GM19193 (cell line): ENCODE data around the gene ATP2C2.

Experiments
- POLR2A ChIP-seq: IDR thresholded peaks from 4 replicates; pipeline ENCODE4 v1.6.1; 2011; ENCODE audit not compliant: insufficient read depth, insufficient read length; ENCODE audit errors: extremely low read depth

The ATP2C2 gene

GRCh38 chr16:84351630-84352029 lies 16.7 kb upstream of the ATP2C2 start:
- no peak for TF ChIP-seq POLR2A

DNA sequence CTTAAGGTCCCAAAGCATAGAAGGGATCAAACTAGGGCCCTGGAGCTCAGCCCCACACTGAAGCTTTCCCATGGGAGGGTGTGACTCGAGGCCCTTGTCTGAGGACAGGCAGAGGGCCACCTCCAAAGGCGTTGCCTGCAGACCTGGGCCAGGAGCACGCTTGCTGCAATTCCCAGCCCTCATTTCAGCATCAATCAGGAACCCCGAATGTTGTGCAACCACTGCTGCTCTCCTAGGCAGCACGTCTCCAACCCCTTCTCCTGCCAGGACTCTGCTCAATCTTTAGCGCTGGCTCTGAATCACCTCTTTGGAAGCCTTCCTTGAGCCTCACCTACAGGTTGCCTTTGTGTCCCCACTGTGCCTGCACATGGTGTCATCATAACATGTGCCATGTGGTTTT lies 14.0 kb upstream of the ATP2C2 start:
- no peak for TF ChIP-seq POLR2A

DNA sequence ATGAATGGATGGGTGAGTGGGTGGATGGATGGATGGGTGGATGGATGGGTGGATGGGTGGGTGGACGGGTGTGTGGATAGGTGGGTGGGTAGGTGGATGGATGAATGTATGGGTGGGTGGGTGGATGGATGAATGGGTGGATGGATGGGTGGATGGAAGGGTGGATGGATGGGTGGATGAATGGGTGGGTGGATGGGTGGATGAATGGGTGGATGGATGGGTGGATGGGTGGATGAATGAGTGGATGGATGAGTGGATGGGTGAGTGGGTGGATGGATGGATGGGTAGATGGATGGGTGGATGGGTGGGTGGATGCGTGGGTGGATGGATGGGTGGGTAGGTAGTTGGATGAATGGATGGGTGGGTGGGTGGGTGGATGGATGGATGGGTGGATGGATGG lies 13.2 kb upstream of the ATP2C2 start:
- TF ChIP-seq POLR2A: no peak

DNA sequence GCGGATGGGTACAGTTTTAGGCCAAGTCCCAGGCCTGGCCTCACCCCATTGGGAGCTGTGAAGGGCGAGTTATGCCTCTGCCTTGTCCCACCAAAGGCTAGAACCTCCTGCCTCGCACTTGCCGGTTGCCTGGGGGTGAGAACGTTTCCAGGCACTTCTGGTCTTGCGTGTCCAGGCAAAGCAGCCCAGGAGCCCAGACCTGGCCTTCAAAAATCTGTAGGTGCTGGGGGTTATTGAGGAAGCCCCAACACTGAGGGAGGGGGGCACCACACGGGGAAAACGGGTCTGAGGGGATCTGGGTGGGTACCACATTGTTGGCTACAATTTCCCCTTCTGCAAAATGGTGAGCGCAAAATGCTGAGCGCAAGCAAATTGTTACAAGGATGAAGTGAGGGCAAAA lies 12.2 kb upstream of the ATP2C2 start:
- no peak for TF ChIP-seq POLR2A

- TF ChIP-seq POLR2A: no peak
These were observed 11.7 kb upstream of the ATP2C2 start for GRCh38 chr16:84356591-84357116.

DNA sequence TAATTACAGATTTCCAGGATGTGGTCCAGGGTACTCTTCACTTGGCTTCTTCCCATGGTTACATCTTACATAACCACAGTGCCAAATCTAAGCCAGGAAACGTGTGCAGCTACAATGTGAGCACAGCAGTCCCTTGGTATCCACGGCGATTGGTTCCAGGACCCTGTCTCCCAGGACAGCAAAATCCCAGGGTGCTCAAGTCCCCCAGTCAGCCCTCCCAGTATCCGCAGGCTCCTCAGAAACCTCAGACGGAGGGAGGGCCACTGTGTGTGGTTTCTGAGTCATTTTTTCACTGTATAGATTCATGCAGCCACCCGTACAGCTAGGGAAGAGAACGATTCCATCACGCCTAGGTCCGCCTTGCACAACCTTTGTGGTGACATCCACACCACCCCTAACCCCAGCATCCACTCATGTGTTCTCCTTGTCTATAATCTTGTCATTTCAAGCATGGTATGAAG lies 11.1 kb upstream of the ATP2C2 start:
- no peak for TF ChIP-seq POLR2A

DNA sequence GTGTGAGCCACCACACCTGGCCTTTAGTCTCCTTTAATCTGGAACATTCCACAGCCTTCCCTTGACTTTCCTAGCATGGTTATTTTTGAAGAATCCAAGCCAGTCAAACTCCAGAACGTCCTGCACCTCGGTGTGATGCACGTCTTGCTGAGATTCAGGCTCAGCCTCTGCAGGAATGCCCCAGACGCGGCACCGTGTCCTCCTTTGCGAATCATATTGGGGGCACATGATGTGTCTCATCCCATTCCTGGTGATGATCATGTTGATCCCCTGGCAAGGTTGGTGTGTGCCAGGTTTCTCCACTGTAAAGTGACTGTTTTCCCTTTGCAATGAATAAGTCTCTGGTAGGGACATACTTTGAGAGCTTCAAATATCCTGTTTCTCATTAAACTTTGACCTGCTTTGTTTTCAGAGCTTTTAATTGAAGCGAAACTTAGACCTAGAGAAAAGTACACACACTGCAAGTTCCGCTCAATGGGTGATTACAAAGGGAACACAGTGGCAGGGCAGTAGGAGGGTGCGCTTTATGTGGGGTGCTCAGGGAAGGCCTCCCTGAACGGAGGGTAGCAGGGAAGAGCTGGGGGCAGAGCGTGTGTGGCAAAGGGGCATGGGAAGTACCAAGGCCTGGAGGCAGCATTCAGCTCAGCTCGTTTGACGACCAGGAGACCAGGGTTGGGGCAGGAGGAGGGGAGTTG lies 9.6 kb upstream of the ATP2C2 start:
- no peak for TF ChIP-seq POLR2A

DNA sequence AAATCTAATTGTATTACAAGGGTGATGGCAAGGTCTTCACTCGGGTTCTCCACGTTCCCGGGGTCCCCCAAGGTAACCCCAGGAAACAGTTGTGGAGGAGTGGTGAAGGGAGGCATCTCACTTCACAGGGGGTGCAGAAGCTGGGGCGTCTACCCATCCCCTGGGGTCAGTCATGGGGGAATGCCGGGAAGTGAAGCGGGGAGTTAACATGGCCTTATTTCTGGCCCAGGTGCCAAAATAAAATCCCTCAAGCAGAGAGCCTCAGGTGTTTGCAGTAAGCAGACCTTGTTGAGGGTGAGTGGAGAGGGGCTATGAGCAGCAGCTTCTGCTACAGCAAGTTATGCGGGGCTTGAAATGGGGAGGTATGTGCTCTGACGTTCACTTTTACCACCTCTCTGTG lies 9.0 kb upstream of the ATP2C2 start:
- TF ChIP-seq POLR2A: no peak

DNA sequence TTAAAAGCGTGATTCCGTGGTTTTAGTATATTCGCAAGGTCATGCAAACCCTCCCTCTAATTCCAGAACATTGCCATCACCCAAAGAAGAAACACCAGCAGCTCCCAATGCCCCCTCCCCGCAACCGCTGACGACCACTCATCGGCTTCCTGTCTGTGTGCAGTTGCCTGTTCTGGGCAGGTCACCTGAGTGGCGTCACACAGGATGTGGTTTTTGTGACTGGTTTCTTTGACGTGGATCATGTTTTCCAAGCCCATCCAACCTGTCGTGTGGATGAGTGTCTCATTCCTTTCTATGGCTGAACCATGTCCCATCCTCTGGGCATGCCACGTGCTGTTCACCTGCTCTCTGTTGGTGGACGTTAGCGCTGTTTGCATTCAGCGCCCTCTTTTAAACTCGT lies 8.2 kb upstream of the ATP2C2 start:
- TF ChIP-seq POLR2A: no peak

GRCh38 chr16:84360748-84361147 lies 7.6 kb upstream of the ATP2C2 start:
- TF ChIP-seq POLR2A: no peak

- no peak for TF ChIP-seq POLR2A
These were observed 6.8 kb upstream of the ATP2C2 start for GRCh38 chr16:84361546-84361945.

- TF ChIP-seq POLR2A: no peak
These were observed 5.8 kb upstream of the ATP2C2 start for GRCh38 chr16:84362471-84362941.

- no peak for TF ChIP-seq POLR2A
These were observed 2.1 kb upstream of the ATP2C2 start for GRCh38 chr16:84366208-84366607.

DNA sequence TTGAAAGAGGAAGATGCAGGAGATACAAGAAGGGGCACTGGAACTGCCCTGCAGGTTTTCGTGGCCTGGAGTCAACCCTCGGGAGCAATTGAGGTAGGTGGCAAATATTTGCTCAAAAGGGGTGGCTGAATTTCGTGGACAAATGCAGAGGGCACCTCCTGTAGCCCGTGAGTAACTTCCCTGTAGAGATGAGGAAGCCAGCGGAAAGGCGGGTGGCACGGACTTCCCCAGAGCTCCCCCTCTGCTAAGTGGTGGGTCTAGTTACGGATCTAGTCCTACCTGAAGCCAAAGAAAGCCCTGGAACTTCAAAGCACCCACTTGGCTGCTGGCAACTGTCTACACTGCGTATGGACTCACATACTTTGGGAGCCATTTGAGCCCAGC lies 1.0 kb upstream of the ATP2C2 start:
- TF ChIP-seq POLR2A: no peak

DNA sequence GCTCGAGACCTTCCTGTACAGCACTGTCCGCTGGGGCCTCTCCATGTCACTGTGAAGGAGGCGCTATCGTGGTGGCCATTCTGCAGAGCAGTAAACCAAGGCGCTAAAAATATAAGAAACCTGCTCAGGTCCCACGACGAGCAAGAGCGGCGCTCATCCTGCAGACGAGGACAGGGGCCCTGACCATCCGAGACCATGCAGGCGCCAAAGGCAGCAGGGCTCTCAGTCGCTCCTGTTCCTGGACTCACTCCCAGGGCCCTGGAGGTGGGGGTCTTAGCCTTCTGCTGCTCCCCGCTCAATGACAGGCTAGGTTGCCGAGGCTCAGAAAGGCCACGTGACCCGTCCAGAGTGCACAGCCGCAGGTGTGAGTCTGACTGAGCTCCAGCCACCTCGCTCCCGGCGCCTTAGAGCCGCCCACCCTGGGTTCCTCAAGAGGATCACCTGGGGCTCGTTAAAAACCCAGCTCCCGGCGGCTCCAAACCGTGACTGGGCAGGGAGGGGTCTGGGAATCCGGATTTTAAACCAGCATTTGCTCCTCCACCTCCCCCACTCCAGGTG lies 509 bp upstream of the ATP2C2 start:
- TF ChIP-seq POLR2A: no peak

GRCh38 chr16:84369105-84369504 lies 767 bp downstream of the ATP2C2 start:
- TF ChIP-seq POLR2A: no peak
